GM12878 (cell line): Measurements from ENCODE around the gene PDSS1. TPM values are rescaled to one million over a fixed set of nuclear protein-coding genes. Genes with fewer than 3 reads are reported as not detected.

Experiments
- FOXM1 ChIP-seq: IDR thresholded peaks from 2 replicates; pipeline ENCODE4 v1.6.1; 2012; ENCODE audit warnings: low read depth, mild to moderate bottlenecking, inconsistent platforms, low read length, moderate library complexity
- GATAD2B ChIP-seq: fragments of 450-650 bp; conservative IDR thresholded peaks from 2 replicates; pipeline ENCODE4 v1.6.1; 2017; ENCODE audit warnings: low read depth, mild to moderate bottlenecking, moderate library complexity
- KAT2A ChIP-seq: conservative IDR thresholded peaks from 2 replicates; pipeline ENCODE4 v1.6.1; 2011; ENCODE audit warnings: low read depth, low read length; ENCODE audit not compliant: control insufficient read depth
- KDM1A ChIP-seq: fragments of 200-600 bp; sonication (generic); IDR thresholded peaks from 2 replicates; pipeline ENCODE4 v1.6.1; 2016; ENCODE audit warnings: borderline replicate concordance
- MEF2B ChIP-seq: fragments of 450-650 bp; IDR thresholded peaks from 2 replicates; pipeline ENCODE4 v1.6.1; 2018; ENCODE audit warnings: mild to moderate bottlenecking, moderate library complexity; ENCODE audit not compliant: partially characterized antibody, poor library complexity, severe bottlenecking
- MXI1 ChIP-seq: fragments of 150-350 bp; IDR thresholded peaks from 2 replicates; pipeline ENCODE4 v1.6.1; 2011; ENCODE audit warnings: low read depth, mild to moderate bottlenecking, inconsistent platforms, low read length, improper control_type of control experiment
- PML ChIP-seq: IDR thresholded peaks from 2 replicates; pipeline ENCODE4 v1.6.1; 2012; ENCODE audit warnings: low read length, inconsistent platforms
- POU2F2 ChIP-seq: IDR thresholded peaks from 3 replicates; pipeline ENCODE4 v1.6.1; 2011; ENCODE audit warnings: low read depth, mild to moderate bottlenecking, low read length, borderline replicate concordance
- STAT3 ChIP-seq: IDR thresholded peaks from 2 replicates; pipeline ENCODE4 v1.6.1; 2011; ENCODE audit warnings: low read depth, low read length, improper control_type of control experiment
- SUPT20H ChIP-seq: IDR thresholded peaks from 2 replicates; pipeline ENCODE4 v1.6.1; 2011; ENCODE audit warnings: low read depth, mild to moderate bottlenecking, low read length, moderate library complexity, borderline replicate concordance; ENCODE audit not compliant: control insufficient read depth
- TCF7 ChIP-seq: IDR thresholded peaks from 2 replicates; pipeline ENCODE4 v1.6.1; 2014; ENCODE audit warnings: antibody characterized with exemption, borderline replicate concordance
- ZNF217 ChIP-seq: fragments of 450-650 bp; IDR thresholded peaks from 2 replicates; pipeline ENCODE4 v1.6.1; 2017; ENCODE audit warnings: antibody characterized with exemption, mild to moderate bottlenecking
- polyA plus RNA-seq, 11 experiments: library from polyadenylated mRNA; depleted of rRNA in 4 of 11; unstranded in 6 of 11; stranded (reverse) in 5 of 11; fragments of >200 nt; fragmentation: Nextera tagmentation in 4 of 11; fragmentation: Illumina TruSeq in 1 of 11; extraction: Ambion mirVana in 4 of 11; extraction: Trizol in 1 of 11; gene quantifications; 1 replicate in 1 of 11; 2 replicates in 10 of 11; pipeline versions ENCODE4 v1.2.1 to v1.2.3, GENCODE V29; 2011 to 2016; ENCODE audit warnings: inconsistent platforms in 2 of 11, missing spikeins in 2 of 11, low read depth in 1 of 11
- total RNA-seq, 4 experiments: library from RNA; depleted of rRNA in 3 of 4; stranded (reverse); fragments of >200 nt in 3 of 4; fragmentation: Illumina TruSeq in 1 of 4; extraction: Trizol in 1 of 4; gene quantifications; 2 replicates each; pipeline versions ENCODE4 v1.2.1 to v1.2.3, GENCODE V29; 2013 to 2021
- TF ChIP-seq, protein P1 (sequence below): fragments of 450-650 bp; IDR thresholded peaks from 2 replicates; pipeline ENCODE4 v1.6.1; 2016; ENCODE audit warnings: mild to moderate bottlenecking, moderate library complexity, borderline replicate concordance
- TF ChIP-seq, protein P2 (sequence below): IDR thresholded peaks from 2 replicates; pipeline ENCODE4 v1.6.1; 2012; ENCODE audit warnings: mild to moderate bottlenecking, low read depth, low read length
- TF ChIP-seq, protein P3 (sequence below): fragments of 150-350 bp; IDR thresholded peaks from 2 replicates; pipeline ENCODE4 v1.6.1; 2016; ENCODE audit warnings: low read depth, low read length
- TF ChIP-seq, protein P4 (sequence below): fragments of 450-650 bp; formaldehyde crosslinking; IDR thresholded peaks from 2 replicates; pipeline ENCODE4 v1.5.0; 2022; ENCODE audit warnings: mild to moderate bottlenecking, missing genetic modification characterization

Gene PDSS1
- total and polyA plus RNA-seq, 10 of the 15 experiments (the other 5 are each of a cell fraction or from before 2014, with no cell fraction given) = 12.2 to 48.2 (median 35.9) TPM

DNA sequence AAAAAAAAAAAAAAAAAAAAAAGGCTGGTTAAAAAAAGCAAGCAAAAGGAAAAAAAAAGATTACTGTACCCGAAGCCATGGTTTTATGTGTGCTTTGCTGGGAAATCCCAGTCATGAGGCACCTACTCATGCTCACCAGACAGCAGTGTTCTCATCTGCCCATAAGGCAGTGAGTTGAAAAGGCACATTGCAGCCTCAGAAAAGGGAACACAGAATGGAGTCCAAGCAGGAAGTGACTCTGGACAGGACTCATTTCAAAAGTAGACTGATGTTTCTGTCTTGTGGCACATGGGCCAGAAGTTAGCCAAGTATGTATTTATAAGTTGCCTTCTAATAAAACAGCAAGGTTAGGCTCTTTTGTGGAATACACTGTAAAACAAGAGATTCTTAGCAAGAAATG lies 40.2 kb downstream of the PDSS1 start (continued):
- TF ChIP-seq, protein P1, sequence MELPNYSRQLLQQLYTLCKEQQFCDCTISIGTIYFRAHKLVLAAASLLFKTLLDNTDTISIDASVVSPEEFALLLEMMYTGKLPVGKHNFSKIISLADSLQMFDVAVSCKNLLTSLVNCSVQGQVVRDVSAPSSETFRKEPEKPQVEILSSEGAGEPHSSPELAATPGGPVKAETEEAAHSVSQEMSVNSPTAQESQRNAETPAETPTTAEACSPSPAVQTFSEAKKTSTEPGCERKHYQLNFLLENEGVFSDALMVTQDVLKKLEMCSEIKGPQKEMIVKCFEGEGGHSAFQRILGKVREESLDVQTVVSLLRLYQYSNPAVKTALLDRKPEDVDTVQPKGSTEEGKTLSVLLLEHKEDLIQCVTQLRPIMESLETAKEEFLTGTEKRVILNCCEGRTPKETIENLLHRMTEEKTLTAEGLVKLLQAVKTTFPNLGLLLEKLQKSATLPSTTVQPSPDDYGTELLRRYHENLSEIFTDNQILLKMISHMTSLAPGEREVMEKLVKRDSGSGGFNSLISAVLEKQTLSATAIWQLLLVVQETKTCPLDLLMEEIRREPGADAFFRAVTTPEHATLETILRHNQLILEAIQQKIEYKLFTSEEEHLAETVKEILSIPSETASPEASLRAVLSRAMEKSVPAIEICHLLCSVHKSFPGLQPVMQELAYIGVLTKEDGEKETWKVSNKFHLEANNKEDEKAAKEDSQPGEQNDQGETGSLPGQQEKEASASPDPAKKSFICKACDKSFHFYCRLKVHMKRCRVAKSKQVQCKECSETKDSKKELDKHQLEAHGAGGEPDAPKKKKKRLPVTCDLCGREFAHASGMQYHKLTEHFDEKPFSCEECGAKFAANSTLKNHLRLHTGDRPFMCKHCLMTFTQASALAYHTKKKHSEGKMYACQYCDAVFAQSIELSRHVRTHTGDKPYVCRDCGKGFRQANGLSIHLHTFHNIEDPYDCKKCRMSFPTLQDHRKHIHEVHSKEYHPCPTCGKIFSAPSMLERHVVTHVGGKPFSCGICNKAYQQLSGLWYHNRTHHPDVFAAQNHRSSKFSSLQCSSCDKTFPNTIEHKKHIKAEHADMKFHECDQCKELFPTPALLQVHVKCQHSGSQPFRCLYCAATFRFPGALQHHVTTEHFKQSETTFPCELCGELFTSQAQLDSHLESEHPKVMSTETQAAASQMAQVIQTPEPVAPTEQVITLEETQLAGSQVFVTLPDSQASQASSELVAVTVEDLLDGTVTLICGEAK = no peak; the same call in 1 of the 2 replicates
- no peak for TF ChIP-seq PML
- peak; percentile 80; the same call in 1 of the 2 replicates for TF ChIP-seq FOXM1
- TF ChIP-seq, protein P2, sequence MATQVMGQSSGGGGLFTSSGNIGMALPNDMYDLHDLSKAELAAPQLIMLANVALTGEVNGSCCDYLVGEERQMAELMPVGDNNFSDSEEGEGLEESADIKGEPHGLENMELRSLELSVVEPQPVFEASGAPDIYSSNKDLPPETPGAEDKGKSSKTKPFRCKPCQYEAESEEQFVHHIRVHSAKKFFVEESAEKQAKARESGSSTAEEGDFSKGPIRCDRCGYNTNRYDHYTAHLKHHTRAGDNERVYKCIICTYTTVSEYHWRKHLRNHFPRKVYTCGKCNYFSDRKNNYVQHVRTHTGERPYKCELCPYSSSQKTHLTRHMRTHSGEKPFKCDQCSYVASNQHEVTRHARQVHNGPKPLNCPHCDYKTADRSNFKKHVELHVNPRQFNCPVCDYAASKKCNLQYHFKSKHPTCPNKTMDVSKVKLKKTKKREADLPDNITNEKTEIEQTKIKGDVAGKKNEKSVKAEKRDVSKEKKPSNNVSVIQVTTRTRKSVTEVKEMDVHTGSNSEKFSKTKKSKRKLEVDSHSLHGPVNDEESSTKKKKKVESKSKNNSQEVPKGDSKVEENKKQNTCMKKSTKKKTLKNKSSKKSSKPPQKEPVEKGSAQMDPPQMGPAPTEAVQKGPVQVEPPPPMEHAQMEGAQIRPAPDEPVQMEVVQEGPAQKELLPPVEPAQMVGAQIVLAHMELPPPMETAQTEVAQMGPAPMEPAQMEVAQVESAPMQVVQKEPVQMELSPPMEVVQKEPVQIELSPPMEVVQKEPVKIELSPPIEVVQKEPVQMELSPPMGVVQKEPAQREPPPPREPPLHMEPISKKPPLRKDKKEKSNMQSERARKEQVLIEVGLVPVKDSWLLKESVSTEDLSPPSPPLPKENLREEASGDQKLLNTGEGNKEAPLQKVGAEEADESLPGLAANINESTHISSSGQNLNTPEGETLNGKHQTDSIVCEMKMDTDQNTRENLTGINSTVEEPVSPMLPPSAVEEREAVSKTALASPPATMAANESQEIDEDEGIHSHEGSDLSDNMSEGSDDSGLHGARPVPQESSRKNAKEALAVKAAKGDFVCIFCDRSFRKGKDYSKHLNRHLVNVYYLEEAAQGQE = no peak
- TF ChIP-seq, protein P3, sequence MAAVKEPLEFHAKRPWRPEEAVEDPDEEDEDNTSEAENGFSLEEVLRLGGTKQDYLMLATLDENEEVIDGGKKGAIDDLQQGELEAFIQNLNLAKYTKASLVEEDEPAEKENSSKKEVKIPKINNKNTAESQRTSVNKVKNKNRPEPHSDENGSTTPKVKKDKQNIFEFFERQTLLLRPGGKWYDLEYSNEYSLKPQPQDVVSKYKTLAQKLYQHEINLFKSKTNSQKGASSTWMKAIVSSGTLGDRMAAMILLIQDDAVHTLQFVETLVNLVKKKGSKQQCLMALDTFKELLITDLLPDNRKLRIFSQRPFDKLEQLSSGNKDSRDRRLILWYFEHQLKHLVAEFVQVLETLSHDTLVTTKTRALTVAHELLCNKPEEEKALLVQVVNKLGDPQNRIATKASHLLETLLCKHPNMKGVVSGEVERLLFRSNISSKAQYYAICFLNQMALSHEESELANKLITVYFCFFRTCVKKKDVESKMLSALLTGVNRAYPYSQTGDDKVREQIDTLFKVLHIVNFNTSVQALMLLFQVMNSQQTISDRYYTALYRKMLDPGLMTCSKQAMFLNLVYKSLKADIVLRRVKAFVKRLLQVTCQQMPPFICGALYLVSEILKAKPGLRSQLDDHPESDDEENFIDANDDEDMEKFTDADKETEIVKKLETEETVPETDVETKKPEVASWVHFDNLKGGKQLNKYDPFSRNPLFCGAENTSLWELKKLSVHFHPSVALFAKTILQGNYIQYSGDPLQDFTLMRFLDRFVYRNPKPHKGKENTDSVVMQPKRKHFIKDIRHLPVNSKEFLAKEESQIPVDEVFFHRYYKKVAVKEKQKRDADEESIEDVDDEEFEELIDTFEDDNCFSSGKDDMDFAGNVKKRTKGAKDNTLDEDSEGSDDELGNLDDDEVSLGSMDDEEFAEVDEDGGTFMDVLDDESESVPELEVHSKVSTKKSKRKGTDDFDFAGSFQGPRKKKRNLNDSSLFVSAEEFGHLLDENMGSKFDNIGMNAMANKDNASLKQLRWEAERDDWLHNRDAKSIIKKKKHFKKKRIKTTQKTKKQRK = no peak
- TF ChIP-seq TCF7 = no peak
- no peak for TF ChIP-seq KAT2A
- no peak for TF ChIP-seq SUPT20H
- TF ChIP-seq ZNF217 = no peak
- TF ChIP-seq GATAD2B = no peak
- TF ChIP-seq STAT3 = no peak
- TF ChIP-seq POU2F2 = peak; percentile 67; the same call in 1 of the 3 replicates
- peak; percentile 56 for TF ChIP-seq MEF2B
- no peak for TF ChIP-seq KDM1A
- TF ChIP-seq, protein P4, sequence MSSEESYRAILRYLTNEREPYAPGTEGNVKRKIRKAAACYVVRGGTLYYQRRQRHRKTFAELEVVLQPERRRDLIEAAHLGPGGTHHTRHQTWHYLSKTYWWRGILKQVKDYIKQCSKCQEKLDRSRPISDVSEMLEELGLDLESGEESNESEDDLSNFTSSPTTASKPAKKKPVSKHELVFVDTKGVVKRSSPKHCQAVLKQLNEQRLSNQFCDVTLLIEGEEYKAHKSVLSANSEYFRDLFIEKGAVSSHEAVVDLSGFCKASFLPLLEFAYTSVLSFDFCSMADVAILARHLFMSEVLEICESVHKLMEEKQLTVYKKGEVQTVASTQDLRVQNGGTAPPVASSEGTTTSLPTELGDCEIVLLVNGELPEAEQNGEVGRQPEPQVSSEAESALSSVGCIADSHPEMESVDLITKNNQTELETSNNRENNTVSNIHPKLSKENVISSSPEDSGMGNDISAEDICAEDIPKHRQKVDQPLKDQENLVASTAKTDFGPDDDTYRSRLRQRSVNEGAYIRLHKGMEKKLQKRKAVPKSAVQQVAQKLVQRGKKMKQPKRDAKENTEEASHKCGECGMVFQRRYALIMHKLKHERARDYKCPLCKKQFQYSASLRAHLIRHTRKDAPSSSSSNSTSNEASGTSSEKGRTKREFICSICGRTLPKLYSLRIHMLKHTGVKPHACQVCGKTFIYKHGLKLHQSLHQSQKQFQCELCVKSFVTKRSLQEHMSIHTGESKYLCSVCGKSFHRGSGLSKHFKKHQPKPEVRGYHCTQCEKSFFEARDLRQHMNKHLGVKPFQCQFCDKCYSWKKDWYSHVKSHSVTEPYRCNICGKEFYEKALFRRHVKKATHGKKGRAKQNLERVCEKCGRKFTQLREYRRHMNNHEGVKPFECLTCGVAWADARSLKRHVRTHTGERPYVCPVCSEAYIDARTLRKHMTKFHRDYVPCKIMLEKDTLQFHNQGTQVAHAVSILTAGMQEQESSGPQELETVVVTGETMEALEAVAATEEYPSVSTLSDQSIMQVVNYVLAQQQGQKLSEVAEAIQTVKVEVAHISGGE (CRISPR knock-in tag) = no peak
- TF ChIP-seq MXI1 = peak; percentile 43; the same call in 1 of the 2 replicates
